Measurements from ENCODE around the gene CHCHD3.

Gene CHCHD3

DNA sequence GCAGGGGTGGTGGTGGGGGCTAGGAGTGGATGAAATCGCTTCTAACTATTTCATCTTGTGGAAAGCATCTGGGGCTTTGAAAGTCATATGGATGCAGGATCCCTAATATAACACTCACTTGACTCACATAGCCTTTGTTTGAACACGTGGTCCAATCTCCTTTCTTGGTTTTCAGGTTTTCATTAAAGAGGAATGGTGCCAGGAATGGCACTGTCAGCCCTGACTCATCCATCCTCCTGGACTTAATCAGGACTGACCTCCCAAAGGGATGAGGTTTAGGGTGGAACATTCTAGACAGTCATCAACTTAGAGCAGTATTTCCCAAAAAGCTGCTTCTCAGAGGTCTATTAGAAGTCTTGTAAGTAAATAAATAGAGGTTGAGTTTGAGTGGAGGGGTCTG lies 343.6 kb downstream of the CHCHD3 start:
- no peak for DNase-seq (ENCODE audit: extremely low read depth, insufficient read length)
- no peak overlapping the region for H3K4me3 ChIP-seq (replicated peaks; ENCODE audit: low read depth, low read length)
- H3K27me3 ChIP-seq (replicated peaks; ENCODE audit: control insufficient read depth, insufficient read depth, low read length) = no peaks in the 10 kb centered on the region
- no peaks in the 10 kb centered on the region for H3K36me3 ChIP-seq (ENCODE audit: control insufficient read depth, insufficient read depth, low read length)
- TF ChIP-seq, protein P1, sequence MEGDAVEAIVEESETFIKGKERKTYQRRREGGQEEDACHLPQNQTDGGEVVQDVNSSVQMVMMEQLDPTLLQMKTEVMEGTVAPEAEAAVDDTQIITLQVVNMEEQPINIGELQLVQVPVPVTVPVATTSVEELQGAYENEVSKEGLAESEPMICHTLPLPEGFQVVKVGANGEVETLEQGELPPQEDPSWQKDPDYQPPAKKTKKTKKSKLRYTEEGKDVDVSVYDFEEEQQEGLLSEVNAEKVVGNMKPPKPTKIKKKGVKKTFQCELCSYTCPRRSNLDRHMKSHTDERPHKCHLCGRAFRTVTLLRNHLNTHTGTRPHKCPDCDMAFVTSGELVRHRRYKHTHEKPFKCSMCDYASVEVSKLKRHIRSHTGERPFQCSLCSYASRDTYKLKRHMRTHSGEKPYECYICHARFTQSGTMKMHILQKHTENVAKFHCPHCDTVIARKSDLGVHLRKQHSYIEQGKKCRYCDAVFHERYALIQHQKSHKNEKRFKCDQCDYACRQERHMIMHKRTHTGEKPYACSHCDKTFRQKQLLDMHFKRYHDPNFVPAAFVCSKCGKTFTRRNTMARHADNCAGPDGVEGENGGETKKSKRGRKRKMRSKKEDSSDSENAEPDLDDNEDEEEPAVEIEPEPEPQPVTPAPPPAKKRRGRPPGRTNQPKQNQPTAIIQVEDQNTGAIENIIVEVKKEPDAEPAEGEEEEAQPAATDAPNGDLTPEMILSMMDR (IDR thresholded peaks at IDR 0.05; ENCODE audit: insufficient read depth, low read length, poor library complexity, severe bottlenecking) = no peak

DNA sequence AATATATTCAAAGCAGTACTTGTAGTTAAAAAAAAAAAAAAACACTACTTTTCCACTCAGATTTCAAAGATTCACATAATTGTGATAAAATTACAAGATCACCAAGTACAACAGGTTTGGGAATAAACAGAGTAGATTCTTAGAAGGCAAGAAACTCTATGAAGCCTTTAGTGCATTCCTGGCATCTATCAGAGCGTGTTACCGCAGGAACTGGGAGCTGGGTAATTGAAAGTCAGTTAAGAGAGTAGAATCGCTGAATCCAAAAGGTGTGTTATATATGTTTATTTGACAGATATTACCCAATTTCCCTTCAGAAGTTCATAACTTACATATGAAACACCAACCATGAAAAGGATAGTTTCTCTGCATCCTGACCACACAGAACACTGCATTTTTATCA lies 346.4 kb downstream of the CHCHD3 start:
- H3K4me3 ChIP-seq (replicated peaks; ENCODE audit: low read depth, low read length) = no peak overlapping the region
- no peaks in the 10 kb centered on the region for H3K27me3 ChIP-seq (replicated peaks; ENCODE audit: control insufficient read depth, insufficient read depth, low read length)
- TF ChIP-seq, protein P1 (IDR thresholded peaks at IDR 0.05; ENCODE audit: insufficient read depth, low read length, poor library complexity, severe bottlenecking) = no peak
- DNase-seq (ENCODE audit: extremely low read depth, insufficient read length) = no peak
- no peaks in the 10 kb centered on the region for H3K36me3 ChIP-seq (ENCODE audit: control insufficient read depth, insufficient read depth, low read length)

Data from GM06990 (cell line).